AG10803 (cell line): ENCODE measurements around the gene TMC2.

ENCODE experiments used
- DNase-seq: peaks from one replicate; pipeline ENCODE4 v3.0.0; 2010; ENCODE audit warnings: low read depth
- H3K4me3 ChIP-seq: 2 replicates; pipeline ENCODE4 v1.5.1; 2011; ENCODE audit warnings: mild to moderate bottlenecking, low read length, control low read depth
- CTCF ChIP-seq: conservative IDR thresholded peaks from 2 replicates; pipeline ENCODE4 v1.5.1; 2011; ENCODE audit warnings: mild to moderate bottlenecking, low read length, control low read depth, inconsistent platforms

Gene TMC2

GRCh38 chr20:2533118-2533517 is 3.3 kb upstream of the TMC2 start:
- no peak for TF ChIP-seq CTCF
- no peak for DNase-seq
- no peak overlapping the region for H3K4me3 ChIP-seq

GRCh38 chr20:2535711-2536559 is 438 bp upstream of the TMC2 start:
- H3K4me3 ChIP-seq = no peak overlapping the region
- no peak for TF ChIP-seq CTCF
- DNase-seq = no peak

GRCh38 chr20:2537101-2537500 is 728 bp downstream of the TMC2 start:
- no peak for DNase-seq
- no peak for TF ChIP-seq CTCF
- no peak overlapping the region for H3K4me3 ChIP-seq

- no peak overlapping the region for H3K4me3 ChIP-seq
- TF ChIP-seq CTCF = no peak
These were observed 2.0 kb downstream of the TMC2 start for GRCh38 chr20:2538356-2538755.

GRCh38 chr20:2538931-2539720 is 2.8 kb downstream of the TMC2 start:
- no peak for TF ChIP-seq CTCF
- H3K4me3 ChIP-seq = no peak overlapping the region
- no peak for DNase-seq

More at GRCh38 chr20:2538356-2538755, 2.0 kb downstream of the TMC2 start:
- DNase-seq = no peak

- no peak for TF ChIP-seq CTCF
- H3K4me3 ChIP-seq = no peak overlapping the region
- DNase-seq = no peak
These were observed 5.6 kb downstream of the TMC2 start for GRCh38 chr20:2541940-2542339.
